Measurements from ENCODE around the gene MRPS27.
"Not testable (repeated sequence)": the region's sequence is repeated elsewhere in the genome, so short reads cannot be mapped to it uniquely, and the experiment has no call there.

The MRPS27 gene

DNA sequence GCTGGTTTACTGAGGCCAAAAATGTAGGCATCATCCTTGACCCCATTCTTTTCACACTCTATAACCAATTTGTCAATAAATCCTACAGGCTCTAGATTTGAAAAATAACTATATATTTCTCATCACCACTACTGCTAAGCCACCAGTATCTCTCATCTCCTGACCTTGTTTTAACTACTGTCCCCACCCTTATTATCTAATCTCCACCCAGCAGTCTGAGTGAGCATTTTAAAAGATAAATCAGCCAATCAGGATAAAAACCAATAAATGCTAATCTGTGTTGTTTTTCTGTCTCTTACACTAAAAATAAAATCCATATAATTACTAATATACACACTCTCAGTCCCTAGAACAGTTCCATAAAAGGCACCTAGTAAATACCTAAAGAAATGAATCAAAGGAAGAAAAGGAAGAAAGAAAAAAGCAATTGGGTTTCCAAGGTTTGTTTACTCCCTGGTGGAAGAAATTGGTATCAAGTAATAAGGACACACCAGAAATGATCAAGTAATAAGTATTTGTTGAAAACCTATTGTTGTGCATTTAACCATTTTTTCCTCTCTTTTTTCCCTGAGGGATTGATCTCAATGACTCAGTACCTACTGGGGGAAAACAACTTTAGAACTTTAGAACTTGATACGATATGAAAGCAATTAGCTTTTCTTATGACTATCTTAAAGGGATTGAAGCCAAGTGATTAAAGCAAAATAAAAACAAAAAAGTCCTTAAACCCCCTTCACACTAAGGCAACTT lies 19.3 kb downstream of the MRPS27 start:
- TF ChIP-seq, protein P1, sequence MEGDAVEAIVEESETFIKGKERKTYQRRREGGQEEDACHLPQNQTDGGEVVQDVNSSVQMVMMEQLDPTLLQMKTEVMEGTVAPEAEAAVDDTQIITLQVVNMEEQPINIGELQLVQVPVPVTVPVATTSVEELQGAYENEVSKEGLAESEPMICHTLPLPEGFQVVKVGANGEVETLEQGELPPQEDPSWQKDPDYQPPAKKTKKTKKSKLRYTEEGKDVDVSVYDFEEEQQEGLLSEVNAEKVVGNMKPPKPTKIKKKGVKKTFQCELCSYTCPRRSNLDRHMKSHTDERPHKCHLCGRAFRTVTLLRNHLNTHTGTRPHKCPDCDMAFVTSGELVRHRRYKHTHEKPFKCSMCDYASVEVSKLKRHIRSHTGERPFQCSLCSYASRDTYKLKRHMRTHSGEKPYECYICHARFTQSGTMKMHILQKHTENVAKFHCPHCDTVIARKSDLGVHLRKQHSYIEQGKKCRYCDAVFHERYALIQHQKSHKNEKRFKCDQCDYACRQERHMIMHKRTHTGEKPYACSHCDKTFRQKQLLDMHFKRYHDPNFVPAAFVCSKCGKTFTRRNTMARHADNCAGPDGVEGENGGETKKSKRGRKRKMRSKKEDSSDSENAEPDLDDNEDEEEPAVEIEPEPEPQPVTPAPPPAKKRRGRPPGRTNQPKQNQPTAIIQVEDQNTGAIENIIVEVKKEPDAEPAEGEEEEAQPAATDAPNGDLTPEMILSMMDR (conservative IDR thresholded peaks at IDR 0.05; ENCODE audit: low read depth, low read length) = no peak
- no peak for DNase-seq (ENCODE audit: low read depth)
- no peak overlapping the region for H3K4me3 ChIP-seq (ENCODE audit: low read length)

DNA sequence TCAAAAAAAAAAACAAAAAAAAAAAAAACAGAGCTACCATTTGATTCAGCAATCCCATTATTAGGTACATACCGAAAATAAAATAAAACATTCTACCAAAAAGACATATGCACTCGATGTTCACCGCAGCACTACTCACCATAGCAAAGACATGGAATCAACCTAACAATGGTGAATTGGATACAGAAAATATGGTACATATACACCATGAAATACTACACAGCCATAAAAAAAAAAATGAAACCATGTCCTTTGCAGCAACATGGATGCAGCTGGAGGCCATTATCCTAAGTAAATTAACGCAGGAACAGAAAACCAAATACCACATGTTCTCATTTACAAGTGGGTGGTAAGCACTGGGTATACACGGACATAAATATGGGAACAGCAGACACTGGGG lies 21.3 kb downstream of the MRPS27 start:
- DNase-seq (ENCODE audit: low read depth) = no peak
- TF ChIP-seq, protein P1 (conservative IDR thresholded peaks at IDR 0.05; ENCODE audit: low read depth, low read length) = no peak
- H3K4me3 ChIP-seq (ENCODE audit: low read length) = no peak overlapping the region

DNA sequence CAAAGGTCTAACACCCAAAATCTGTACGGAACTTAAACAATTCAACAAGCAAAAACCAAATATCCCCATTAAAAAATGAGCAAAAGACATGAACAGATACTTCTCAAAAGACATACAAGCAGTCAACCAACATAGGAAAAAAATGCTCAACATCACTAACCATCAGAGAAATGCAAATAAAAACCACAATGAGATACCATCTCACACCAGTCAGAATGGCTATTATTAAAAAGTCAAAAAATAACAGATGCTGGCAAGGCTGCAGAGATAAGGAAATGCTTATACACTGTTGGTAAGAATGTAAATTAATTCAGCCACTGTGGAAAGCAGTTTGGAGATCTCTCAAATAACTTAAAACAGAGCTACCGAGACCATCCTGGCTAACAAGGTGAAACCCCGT lies 21.9 kb downstream of the MRPS27 start:
- not testable (repeated sequence) for DNase-seq (ENCODE audit: low read depth); H3K4me3 ChIP-seq (ENCODE audit: low read length)

DNA sequence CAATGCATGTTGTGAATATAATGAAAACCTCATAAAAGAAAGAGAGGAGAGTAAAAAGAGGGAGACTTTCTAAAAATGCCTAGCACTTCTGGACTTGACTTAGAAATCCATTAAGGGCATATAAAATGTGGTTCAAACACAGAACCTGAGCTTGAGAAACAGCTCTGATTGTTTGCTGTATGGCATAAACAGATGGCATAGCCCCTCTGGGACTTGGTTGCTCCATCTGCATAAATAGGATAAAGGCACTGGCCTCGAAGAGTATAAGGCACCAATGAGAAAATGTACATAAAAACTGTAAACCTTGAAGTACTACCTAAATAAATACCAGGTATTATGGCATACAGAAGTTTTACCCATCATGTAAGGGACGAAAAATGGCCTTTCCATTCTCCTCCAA lies 23.8 kb downstream of the MRPS27 start:
- no peak for DNase-seq (ENCODE audit: low read depth)
- TF ChIP-seq, protein P1 (conservative IDR thresholded peaks at IDR 0.05; ENCODE audit: low read depth, low read length) = no peak
- no peak overlapping the region for H3K4me3 ChIP-seq (ENCODE audit: low read length)

DNA sequence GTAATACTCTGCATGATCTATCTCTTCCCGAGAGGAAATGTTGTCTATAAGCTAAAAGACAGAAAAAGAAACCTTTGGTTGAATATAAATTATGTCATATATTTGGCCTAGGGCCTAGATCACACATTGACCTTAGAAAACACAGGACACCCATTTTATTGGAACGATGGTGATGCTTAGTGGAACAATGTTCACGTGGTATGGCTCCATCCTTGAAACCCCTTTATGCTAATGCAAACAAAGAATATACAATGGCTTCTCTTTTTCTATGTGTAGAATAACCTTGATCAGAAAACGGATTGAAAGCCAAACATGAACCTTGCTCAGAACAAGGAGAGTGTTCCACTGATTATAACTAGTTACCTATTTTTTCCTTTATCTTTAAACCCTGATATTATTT lies 24.5 kb downstream of the MRPS27 start:
- no peak for DNase-seq (ENCODE audit: low read depth)
- no peak overlapping the region for H3K4me3 ChIP-seq (ENCODE audit: low read length)
- TF ChIP-seq, protein P1 (conservative IDR thresholded peaks at IDR 0.05; ENCODE audit: low read depth, low read length) = no peak

DNA sequence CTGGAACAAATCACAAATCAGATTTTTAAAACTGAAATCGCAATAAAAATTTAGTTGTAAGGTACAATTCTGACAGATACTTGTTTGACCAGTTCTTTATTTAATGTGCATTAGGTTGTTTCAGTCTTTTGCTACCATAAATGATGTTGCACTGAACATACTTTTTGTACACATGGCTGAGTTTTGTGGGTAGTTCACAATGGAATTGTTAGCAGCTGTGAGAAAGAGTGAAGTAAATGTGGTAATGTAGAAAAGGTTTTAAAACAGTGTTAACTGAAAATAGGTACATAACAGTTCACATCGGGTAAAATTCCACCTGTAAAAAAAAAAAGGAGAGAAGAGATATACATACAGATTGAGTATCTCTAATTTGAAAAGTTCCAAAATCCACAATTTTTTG lies 25.6 kb downstream of the MRPS27 start:
- TF ChIP-seq, protein P1 (conservative IDR thresholded peaks at IDR 0.05; ENCODE audit: low read depth, low read length) = no peak
- DNase-seq (ENCODE audit: low read depth) = no peak
- H3K4me3 ChIP-seq (ENCODE audit: low read length) = no peak overlapping the region

DNA sequence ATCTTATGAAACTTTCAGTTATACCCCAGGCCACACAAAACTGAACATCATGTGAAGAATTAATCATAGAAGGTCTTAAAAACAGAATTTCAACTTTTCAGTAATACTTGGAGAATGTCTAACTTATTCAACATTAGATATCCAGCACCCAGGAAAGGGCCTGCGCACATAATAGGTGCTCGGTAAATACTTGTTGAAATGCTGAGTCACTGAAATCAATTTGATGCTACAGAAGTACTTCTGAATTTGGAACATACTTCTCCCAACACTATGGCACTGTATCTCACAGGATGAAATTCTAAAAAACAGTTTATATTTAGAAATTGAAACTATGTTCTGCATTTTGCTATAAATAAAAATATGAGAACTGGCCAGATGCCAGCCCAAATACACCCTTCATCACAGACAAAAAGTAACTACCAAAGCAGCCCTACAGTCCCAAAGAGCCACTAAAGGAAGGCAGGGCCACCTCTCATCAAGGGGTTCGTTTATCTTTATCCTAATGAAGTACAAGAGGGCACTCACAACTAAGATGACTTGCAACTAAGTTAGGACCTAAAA lies 26.5 kb downstream of the MRPS27 start:
- no peak for DNase-seq (ENCODE audit: low read depth)
- TF ChIP-seq, protein P1 (conservative IDR thresholded peaks at IDR 0.05; ENCODE audit: low read depth, low read length) = no peak
- no peak overlapping the region for H3K4me3 ChIP-seq (ENCODE audit: low read length)
